GM23338 (cell line): ENCODE data around the gene SHROOM2. TPM values are rescaled to one million over a fixed set of nuclear protein-coding genes. Genes with fewer than 3 reads are reported as not detected.

Source experiments
- ATAC-seq: fragments of 200-7000 bp; cut with Tn5 transposase; 3 replicates; pipeline ENCODE4 v1.9.1; 2020
- DNase-seq: peaks from one replicate; pipeline ENCODE4 v3.0.0-alpha.2; 2015; ENCODE audit warnings: low spot score
- H2AFZ ChIP-seq: fragments of 200-600 bp; sonication (generic); 2 replicates; pipeline ENCODE4 v1.8.0; 2016; ENCODE audit warnings: antibody characterized with exemption, mild to moderate bottlenecking, moderate library complexity
- H3F3A ChIP-seq: fragments of 200-600 bp; sonication (generic); replicated peaks from 2 replicates; pipeline ENCODE4 v1.8.0; 2017; ENCODE audit warnings: antibody characterized with exemption, mixed run types, low read depth
- H3K27ac ChIP-seq: fragments of 200-600 bp; sonication (generic); 2 replicates; pipeline ENCODE4 v1.6.1; 2016; ENCODE audit warnings: low read depth
- H3K27me3 ChIP-seq: fragments of 200-600 bp; sonication (generic); 2 replicates; pipeline ENCODE4 v1.8.0; 2016; ENCODE audit warnings: mild to moderate bottlenecking, mixed run types, moderate library complexity; ENCODE audit not compliant: insufficient read depth
- H3K36me3 ChIP-seq: fragments of 200-600 bp; sonication (generic); 2 replicates; pipeline ENCODE4 v1.8.0; 2016; ENCODE audit warnings: mild to moderate bottlenecking; ENCODE audit not compliant: insufficient read depth
- H3K4me1 ChIP-seq: fragments of 200-600 bp; sonication (generic); 2 replicates; pipeline ENCODE4 v1.8.0; 2016; ENCODE audit warnings: mild to moderate bottlenecking, moderate library complexity; ENCODE audit not compliant: insufficient read depth
- H3K4me2 ChIP-seq: fragments of 200-600 bp; sonication (generic); 2 replicates; pipeline ENCODE4 v1.7.1; 2017; ENCODE audit warnings: mixed run types
- H3K4me3 ChIP-seq: fragments of 200-600 bp; sonication (generic); 2 replicates; pipeline ENCODE4 v1.6.1; 2016; ENCODE audit warnings: mixed run types
- H3K79me2 ChIP-seq: fragments of 200-600 bp; sonication (generic); replicated peaks from 2 replicates; pipeline ENCODE4 v1.8.0; 2017; ENCODE audit warnings: mild to moderate bottlenecking; ENCODE audit not compliant: insufficient read depth
- H3K9me2 ChIP-seq: fragments of 200-600 bp; sonication (generic); 2 replicates; pipeline ENCODE4 v1.8.0; 2017; ENCODE audit not compliant: insufficient read depth
- H4K20me1 ChIP-seq: fragments of 200-600 bp; sonication (generic); replicated peaks from 2 replicates; pipeline ENCODE4 v1.8.0; 2017; ENCODE audit warnings: mild to moderate bottlenecking; ENCODE audit not compliant: insufficient read depth
- H3K27ac Mint-ChIP-seq: 2 replicates; pipeline ENCODE4 v1.8.0; 2020; ENCODE audit warnings: inconsistent platforms, mild to moderate bottlenecking, moderate library complexity, mixed read lengths
- H3K27me3 Mint-ChIP-seq: 3 replicates; pipeline ENCODE4 v1.8.0; 2022; ENCODE audit warnings: low read depth, mild to moderate bottlenecking, moderate library complexity, mixed read lengths, inconsistent platforms; ENCODE audit not compliant: insufficient read depth, poor library complexity
- H3K36me3 Mint-ChIP-seq: 3 replicates; pipeline ENCODE4 v1.8.0; 2021; ENCODE audit warnings: low read depth, mild to moderate bottlenecking, inconsistent platforms, moderate library complexity, mixed read lengths
- H3K4me1 Mint-ChIP-seq: 3 replicates; pipeline ENCODE4 v1.8.0; 2020; ENCODE audit warnings: mild to moderate bottlenecking, inconsistent platforms, mixed read lengths
- H3K4me3 Mint-ChIP-seq: 3 replicates; pipeline ENCODE4 v1.8.0; 2021; ENCODE audit warnings: moderate library complexity, mild to moderate bottlenecking, inconsistent platforms, mixed read lengths
- H3K9me3 Mint-ChIP-seq: 3 replicates; pipeline ENCODE4 v1.8.0; 2020; ENCODE audit warnings: moderate library complexity, mild to moderate bottlenecking, inconsistent platforms, mixed read lengths
- CREB1 ChIP-seq: fragments of 250-450 bp; sonication (Bioruptor Pico); IDR thresholded peaks from 2 replicates; pipeline ENCODE4 v1.5.0; 2020; ENCODE audit warnings: low read depth, mild to moderate bottlenecking, moderate library complexity
- CTCF ChIP-seq, 2 experiments: fragments of 200-600 bp in 1 of 2; sonication (generic) in 1 of 2; conservative IDR thresholded peaks; 2 replicates each; pipeline versions ENCODE4 v1.5.1 to v1.6.1; 2016 to 2017; ENCODE audit warnings: antibody characterized with exemption in 2 of 2, low read depth in 2 of 2, mild to moderate bottlenecking in 2 of 2, moderate library complexity in 1 of 2
- EZH2 ChIP-seq: fragments of 200-600 bp; sonication (generic); IDR thresholded peaks from one replicate; pipeline ENCODE4 v1.8.0; 2017; ENCODE audit warnings: antibody characterized with exemption, mild to moderate bottlenecking, low read depth; ENCODE audit not compliant: unreplicated experiment
- EZH2phosphoT487 ChIP-seq: fragments of 200-600 bp; sonication (generic); IDR thresholded peaks from one replicate; pipeline ENCODE4 v1.8.1; 2018; ENCODE audit warnings: antibody characterized with exemption; ENCODE audit not compliant: unreplicated experiment
- JUNB ChIP-seq: IDR thresholded peaks from one replicate; pipeline ENCODE4 v1.6.1; 2016; ENCODE audit warnings: antibody characterized with exemption; ENCODE audit not compliant: unreplicated experiment
- NANOG ChIP-seq: IDR thresholded peaks from 2 replicates; pipeline ENCODE4 v1.6.1; 2016; ENCODE audit warnings: antibody characterized with exemption, borderline replicate concordance
- POLR2AphosphoS5 ChIP-seq: IDR thresholded peaks from 2 replicates; pipeline ENCODE4 v1.6.1; 2016; ENCODE audit warnings: antibody characterized with exemption, low read depth
- REST ChIP-seq: IDR thresholded peaks from one replicate; pipeline ENCODE4 v1.6.1; 2018; ENCODE audit warnings: antibody characterized with exemption; ENCODE audit not compliant: unreplicated experiment
- STAT1 ChIP-seq: IDR thresholded peaks from one replicate; pipeline ENCODE4 v1.6.1; 2016; ENCODE audit warnings: antibody characterized with exemption; ENCODE audit not compliant: unreplicated experiment
- ZNF114 ChIP-seq: fragments of 250-450 bp; sonication (Bioruptor Pico); IDR thresholded peaks from 2 replicates; pipeline ENCODE4 v1.5.0; 2020; ENCODE audit warnings: mild to moderate bottlenecking, moderate library complexity
- ZNF331 ChIP-seq: fragments of 250-450 bp; sonication (Bioruptor Pico); IDR thresholded peaks from 2 replicates; pipeline ENCODE4 v1.5.0; 2020; ENCODE audit warnings: low read depth, mild to moderate bottlenecking, moderate library complexity
- polyA plus RNA-seq: library from polyadenylated mRNA; unstranded; fragments of >200 nt; fragmentation: Nextera tagmentation; extraction: Ambion mirVana; gene quantifications from 2 replicates; pipeline ENCODE4 v1.2.1, GENCODE V29; 2016
- total RNA-seq: library from RNA; depleted of rRNA; stranded (reverse); fragments of >200 nt; shearing (Covaris generic); gene quantifications from 2 replicates; pipeline ENCODE4 v1.2.3, GENCODE V29; 2014
- TF ChIP-seq, protein P1 (sequence below): IDR thresholded peaks from 2 replicates; pipeline ENCODE4 v1.6.1; 2016; ENCODE audit warnings: antibody characterized with exemption
- TF ChIP-seq, protein P2 (sequence below): fragments of 250-450 bp; sonication (Bioruptor Pico); IDR thresholded peaks from 2 replicates; pipeline ENCODE4 v1.5.0; 2020; ENCODE audit warnings: mild to moderate bottlenecking, moderate library complexity

The SHROOM2 gene
- total and polyA plus RNA-seq, 2 experiments from 2014 or later = 3.5 to 15.8 TPM

DNA sequence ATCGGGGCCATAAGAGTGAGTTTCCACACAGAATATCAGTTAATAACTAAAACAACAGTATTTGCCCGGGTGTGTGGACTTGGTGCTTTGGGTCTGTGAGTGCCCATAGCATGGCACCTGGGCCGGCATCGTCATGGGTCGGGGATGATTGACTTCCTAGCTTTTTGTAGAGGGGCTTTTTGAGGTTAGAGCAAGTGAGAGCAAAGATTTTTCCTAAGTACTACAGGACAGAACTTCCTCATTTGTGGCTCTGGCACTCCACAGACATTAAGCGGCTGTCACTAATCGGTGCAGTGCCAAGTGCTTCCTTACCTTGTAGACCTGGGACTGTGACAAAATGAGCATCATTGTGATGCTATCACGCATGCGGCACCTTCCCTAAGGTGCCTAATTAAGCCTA lies 81.0 kb downstream of the SHROOM2 start:
- Histone ChIP-seq H3K27ac (no peak overlapping the region), H3K4me1 (peaks cover 5% of the 10 kb centered on the region), H3K9me2 (no peaks in the 10 kb centered on the region), H3F3A (no peaks in the 10 kb centered on the region), H4K20me1 (no peaks in the 10 kb centered on the region), H3K27me3 (no peaks in the 10 kb centered on the region), H3K79me2 (no peaks in the 10 kb centered on the region; the same call in 1 of the 2 replicates), H3K4me3 (no peak overlapping the region), H3K4me2 (no peak overlapping the region), H3K36me3 (no peaks in the 10 kb centered on the region), H2AFZ (no peak overlapping the region)
- H3K4me3 Mint-ChIP-seq = no peak overlapping the region
- H3K27ac Mint-ChIP-seq = no peak overlapping the region
- no peak for TF ChIP-seq CTCF (conservative IDR thresholded peaks at IDR 0.05; ENCODE audit: low read depth in 2 of 2)
- TF ChIP-seq REST = no peak
- TF ChIP-seq EZH2phosphoT487 = no peak
- TF ChIP-seq CREB1 (CRISPR knock-in tag) = no peak
- TF ChIP-seq ZNF114 (CRISPR knock-in tag) = no peak
- TF ChIP-seq, protein P1, sequence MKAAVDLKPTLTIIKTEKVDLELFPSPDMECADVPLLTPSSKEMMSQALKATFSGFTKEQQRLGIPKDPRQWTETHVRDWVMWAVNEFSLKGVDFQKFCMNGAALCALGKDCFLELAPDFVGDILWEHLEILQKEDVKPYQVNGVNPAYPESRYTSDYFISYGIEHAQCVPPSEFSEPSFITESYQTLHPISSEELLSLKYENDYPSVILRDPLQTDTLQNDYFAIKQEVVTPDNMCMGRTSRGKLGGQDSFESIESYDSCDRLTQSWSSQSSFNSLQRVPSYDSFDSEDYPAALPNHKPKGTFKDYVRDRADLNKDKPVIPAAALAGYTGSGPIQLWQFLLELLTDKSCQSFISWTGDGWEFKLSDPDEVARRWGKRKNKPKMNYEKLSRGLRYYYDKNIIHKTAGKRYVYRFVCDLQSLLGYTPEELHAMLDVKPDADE = no peak
- no peak for TF ChIP-seq JUNB
- TF ChIP-seq, protein P2, sequence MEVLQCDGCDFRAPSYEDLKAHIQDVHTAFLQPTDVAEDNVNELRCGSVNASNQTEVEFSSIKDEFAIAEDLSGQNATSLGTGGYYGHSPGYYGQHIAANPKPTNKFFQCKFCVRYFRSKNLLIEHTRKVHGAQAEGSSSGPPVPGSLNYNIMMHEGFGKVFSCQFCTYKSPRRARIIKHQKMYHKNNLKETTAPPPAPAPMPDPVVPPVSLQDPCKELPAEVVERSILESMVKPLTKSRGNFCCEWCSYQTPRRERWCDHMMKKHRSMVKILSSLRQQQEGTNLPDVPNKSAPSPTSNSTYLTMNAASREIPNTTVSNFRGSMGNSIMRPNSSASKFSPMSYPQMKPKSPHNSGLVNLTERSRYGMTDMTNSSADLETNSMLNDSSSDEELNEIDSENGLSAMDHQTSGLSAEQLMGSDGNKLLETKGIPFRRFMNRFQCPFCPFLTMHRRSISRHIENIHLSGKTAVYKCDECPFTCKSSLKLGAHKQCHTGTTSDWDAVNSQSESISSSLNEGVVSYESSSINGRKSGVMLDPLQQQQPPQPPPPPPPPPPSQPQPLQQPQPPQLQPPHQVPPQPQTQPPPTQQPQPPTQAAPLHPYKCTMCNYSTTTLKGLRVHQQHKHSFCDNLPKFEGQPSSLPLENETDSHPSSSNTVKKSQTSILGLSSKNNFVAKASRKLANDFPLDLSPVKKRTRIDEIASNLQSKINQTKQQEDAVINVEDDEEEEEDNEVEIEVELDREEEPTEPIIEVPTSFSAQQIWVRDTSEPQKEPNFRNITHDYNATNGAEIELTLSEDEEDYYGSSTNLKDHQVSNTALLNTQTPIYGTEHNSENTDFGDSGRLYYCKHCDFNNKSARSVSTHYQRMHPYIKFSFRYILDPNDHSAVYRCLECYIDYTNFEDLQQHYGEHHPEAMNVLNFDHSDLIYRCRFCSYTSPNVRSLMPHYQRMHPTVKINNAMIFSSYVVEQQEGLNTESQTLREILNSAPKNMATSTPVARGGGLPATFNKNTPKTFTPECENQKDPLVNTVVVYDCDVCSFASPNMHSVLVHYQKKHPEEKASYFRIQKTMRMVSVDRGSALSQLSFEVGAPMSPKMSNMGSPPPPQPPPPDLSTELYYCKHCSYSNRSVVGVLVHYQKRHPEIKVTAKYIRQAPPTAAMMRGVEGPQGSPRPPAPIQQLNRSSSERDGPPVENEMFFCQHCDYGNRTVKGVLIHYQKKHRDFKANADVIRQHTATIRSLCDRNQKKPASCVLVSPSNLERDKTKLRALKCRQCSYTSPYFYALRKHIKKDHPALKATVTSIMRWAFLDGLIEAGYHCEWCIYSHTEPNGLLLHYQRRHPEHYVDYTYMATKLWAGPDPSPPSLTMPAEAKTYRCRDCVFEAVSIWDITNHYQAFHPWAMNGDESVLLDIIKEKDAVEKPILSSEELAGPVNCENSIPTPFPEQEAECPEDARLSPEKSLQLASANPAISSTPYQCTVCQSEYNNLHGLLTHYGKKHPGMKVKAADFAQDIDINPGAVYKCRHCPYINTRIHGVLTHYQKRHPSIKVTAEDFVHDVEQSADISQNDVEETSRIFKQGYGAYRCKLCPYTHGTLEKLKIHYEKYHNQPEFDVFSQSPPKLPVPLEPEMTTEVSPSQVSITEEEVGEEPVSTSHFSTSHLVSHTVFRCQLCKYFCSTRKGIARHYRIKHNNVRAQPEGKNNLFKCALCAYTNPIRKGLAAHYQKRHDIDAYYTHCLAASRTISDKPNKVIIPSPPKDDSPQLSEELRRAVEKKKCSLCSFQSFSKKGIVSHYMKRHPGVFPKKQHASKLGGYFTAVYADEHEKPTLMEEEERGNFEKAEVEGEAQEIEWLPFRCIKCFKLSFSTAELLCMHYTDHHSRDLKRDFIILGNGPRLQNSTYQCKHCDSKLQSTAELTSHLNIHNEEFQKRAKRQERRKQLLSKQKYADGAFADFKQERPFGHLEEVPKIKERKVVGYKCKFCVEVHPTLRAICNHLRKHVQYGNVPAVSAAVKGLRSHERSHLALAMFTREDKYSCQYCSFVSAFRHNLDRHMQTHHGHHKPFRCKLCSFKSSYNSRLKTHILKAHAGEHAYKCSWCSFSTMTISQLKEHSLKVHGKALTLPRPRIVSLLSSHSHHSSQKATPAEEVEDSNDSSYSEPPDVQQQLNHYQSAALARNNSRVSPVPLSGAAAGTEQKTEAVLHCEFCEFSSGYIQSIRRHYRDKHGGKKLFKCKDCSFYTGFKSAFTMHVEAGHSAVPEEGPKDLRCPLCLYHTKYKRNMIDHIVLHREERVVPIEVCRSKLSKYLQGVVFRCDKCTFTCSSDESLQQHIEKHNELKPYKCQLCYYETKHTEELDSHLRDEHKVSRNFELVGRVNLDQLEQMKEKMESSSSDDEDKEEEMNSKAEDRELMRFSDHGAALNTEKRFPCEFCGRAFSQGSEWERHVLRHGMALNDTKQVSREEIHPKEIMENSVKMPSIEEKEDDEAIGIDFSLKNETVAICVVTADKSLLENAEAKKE = no peak
- TF ChIP-seq ZNF331 (CRISPR knock-in tag) = no peak
- TF ChIP-seq NANOG = no peak
- TF ChIP-seq STAT1 = no peak
- no peak for TF ChIP-seq EZH2
- no peak for TF ChIP-seq POLR2AphosphoS5
- H3K36me3 Mint-ChIP-seq = peaks cover 9% of the 10 kb centered on the region; the same call in 2 of the 3 replicates
- peaks cover under 1% of the 10 kb centered on the region for H3K27me3 Mint-ChIP-seq
- DNase-seq = no peak
- H3K9me3 Mint-ChIP-seq = no peaks in the 10 kb centered on the region
- no peak for ATAC-seq
- H3K4me1 Mint-ChIP-seq = peaks cover 18% of the 10 kb centered on the region
